Measurements from ENCODE around the gene ECE2.
"Not testable (repeated sequence)": the region's sequence is repeated elsewhere in the genome, so short reads cannot be mapped to it uniquely, and the experiment has no call there.

ECE2 gene

DNA sequence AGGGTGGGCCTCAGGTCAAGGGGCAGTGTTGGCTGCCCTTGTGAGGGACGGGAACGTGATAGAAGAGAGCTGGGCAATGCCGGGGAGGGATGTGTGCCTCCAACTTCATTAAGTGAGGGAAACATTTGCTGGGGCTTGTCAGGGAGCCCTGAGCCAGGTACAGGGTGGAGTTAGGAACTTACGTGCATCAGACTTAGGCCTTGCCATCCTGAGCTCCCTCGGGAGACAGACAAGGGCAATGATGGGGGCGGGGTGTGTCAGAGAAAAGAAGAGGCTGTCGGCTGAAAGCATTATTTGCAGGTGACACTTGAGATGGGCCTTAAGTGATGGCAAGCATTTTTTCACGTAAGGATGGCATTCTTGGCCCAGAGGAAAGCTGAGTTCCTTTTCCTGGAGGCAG, 63.2 kb downstream of the ECE2 start:
- peak; percentile 71 for DNase-seq

- DNase-seq, result not testable (repeated sequence)
Measured at GRCh38 chr3:184339451-184340135, 63.8 kb downstream of the ECE2 start.

DNA sequence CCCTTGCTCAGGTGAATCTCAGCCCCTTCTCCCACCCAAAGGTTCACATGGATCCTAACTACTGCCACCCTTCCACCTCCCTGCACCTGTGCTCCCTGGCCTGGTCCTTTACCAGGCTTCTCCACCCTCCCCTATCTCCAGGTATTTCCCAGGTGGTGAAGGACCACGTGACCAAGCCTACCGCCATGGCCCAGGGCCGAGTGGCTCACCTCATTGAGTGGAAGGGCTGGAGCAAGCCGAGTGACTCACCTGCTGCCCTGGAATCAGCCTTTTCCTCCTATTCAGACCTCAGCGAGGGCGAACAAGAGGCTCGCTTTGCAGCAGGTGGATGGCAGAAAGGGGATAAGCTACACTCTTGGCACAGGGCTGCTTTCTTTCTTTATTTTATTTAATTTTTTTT, 66.1 kb downstream of the ECE2 start:
- DNase-seq, result peak; percentile 17

All from NCI-H187 treated with DMSO at 0.1 percent for 48 hours (cell line).